HUES48 (cell line): Measurements from ENCODE around the gene APEH.

ENCODE experiments used
- H3K27ac ChIP-seq: one replicate; pipeline ENCODE4 v1.7.0; 2013; ENCODE audit warnings: low read depth, low read length, inconsistent platforms
- H3K27me3 ChIP-seq: 2 replicates; pipeline ENCODE4 v1.6.1; 2013; ENCODE audit warnings: mild to moderate bottlenecking, low read length; ENCODE audit not compliant: control insufficient read depth, insufficient read depth
- H3K36me3 ChIP-seq: 2 replicates; pipeline ENCODE4 v1.6.1; 2013; ENCODE audit warnings: low read length; ENCODE audit not compliant: control insufficient read depth, insufficient read depth
- H3K4me1 ChIP-seq: 2 replicates; pipeline ENCODE4 v1.6.1; 2013; ENCODE audit warnings: mild to moderate bottlenecking, low read length; ENCODE audit not compliant: control insufficient read depth, insufficient read depth
- H3K4me3 ChIP-seq: 2 replicates; pipeline ENCODE4 v1.5.1; 2013; ENCODE audit warnings: mild to moderate bottlenecking, low read depth, low read length
- H3K9ac ChIP-seq: 2 replicates; pipeline ENCODE4 v1.6.1; 2013; ENCODE audit warnings: mild to moderate bottlenecking, low read depth, low read length, moderate library complexity
- H3K9me3 ChIP-seq: 2 replicates; pipeline ENCODE4 v1.6.1; 2013; ENCODE audit warnings: low read length; ENCODE audit not compliant: control insufficient read depth, insufficient read depth

The APEH gene

GRCh38 chr3:49704629-49705028, 30.5 kb downstream of the APEH start:
- H3K4me3 ChIP-seq, result no peak overlapping the region
- no peaks in the 10 kb centered on the region for H3K27me3 ChIP-seq
- no peaks in the 10 kb centered on the region for H3K4me1 ChIP-seq
- H3K9ac ChIP-seq, result no peak overlapping the region
- no peak overlapping the region for H3K27ac ChIP-seq
- H3K9me3 ChIP-seq, result no peaks in the 10 kb centered on the region
- H3K36me3 ChIP-seq, result peaks cover 42% of the 10 kb centered on the region

GRCh38 chr3:49705390-49705960, 31.3 kb downstream of the APEH start:
- no peak overlapping the region for H3K4me3 ChIP-seq
- no peak overlapping the region for H3K9ac ChIP-seq
- H3K27me3 ChIP-seq, result no peaks in the 10 kb centered on the region
- no peaks in the 10 kb centered on the region for H3K4me1 ChIP-seq
- H3K27ac ChIP-seq, result no peak overlapping the region
- peaks cover 37% of the 10 kb centered on the region for H3K36me3 ChIP-seq
- H3K9me3 ChIP-seq, result no peaks in the 10 kb centered on the region

DNA sequence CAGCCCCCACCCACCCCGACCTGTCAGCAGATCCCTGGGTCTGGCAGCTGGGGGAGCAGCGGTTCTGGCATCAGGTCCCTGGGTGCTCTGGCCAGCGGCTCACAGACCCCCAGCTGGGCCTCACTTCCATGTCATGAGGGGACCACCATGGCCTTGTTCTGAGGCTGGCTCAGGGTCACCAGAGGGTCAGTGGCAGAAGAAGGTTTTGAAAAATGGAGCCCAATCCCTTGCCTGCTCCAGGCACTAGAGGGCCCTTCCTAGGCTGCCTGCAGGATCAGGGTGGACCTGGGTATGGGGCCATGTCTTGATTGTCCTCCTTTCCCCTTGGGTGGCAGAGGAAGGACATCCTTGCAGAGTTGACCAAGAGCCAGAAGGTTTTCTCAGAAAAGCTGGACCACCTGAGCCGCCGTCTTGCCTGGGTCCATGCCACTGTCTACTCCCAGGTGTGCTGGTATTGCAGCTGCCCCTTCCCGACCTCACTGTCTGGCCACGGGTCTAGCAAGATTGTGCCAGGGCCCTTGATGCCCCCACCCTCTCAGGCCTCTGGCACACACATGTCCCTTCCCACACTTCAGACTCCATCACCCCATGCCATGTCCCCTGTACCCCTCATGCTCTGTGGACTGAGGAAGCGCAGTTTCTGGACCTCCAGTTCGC, 32.4 kb downstream of the APEH start:
- Histone ChIP-seq H3K36me3 (peaks cover 37% of the 10 kb centered on the region), H3K27ac (no peak overlapping the region), H3K9ac (no peak overlapping the region), H3K9me3 (no peaks in the 10 kb centered on the region), H3K27me3 (no peaks in the 10 kb centered on the region), H3K4me3 (no peak overlapping the region), H3K4me1 (no peaks in the 10 kb centered on the region)

GRCh38 chr3:49707113-49707480, 32.9 kb downstream of the APEH start:
- Histone ChIP-seq H3K36me3 (peaks cover 34% of the 10 kb centered on the region), H3K27me3 (no peaks in the 10 kb centered on the region), H3K4me3 (no peak overlapping the region), H3K9ac (no peak overlapping the region), H3K4me1 (no peaks in the 10 kb centered on the region), H3K9me3 (no peaks in the 10 kb centered on the region), H3K27ac (no peak overlapping the region)

DNA sequence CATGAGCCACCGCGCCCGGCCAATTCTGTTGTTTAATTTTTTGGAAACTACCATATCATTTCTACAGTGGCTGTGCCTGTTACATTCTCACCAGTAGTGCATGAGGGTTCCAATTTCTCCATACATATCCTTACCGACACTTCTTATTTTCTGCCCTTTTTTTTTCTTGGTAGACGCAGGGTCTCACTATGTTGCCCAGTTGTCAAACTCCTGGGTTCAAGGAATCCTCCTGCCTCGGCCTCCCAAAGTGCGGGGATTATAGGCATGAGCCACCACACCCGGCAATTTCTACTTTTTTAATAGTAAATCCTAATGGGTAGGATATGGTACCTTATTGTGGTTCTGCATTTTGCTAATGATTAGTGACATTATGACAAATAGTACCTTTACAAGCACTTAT, 35.7 kb downstream of the APEH start:
- Histone ChIP-seq H3K36me3 (peaks cover 15% of the 10 kb centered on the region), H3K4me3 (no peak overlapping the region), H3K4me1 (no peaks in the 10 kb centered on the region), H3K27me3 (no peaks in the 10 kb centered on the region), H3K27ac (no peak overlapping the region), H3K9ac (no peak overlapping the region), H3K9me3 (no peaks in the 10 kb centered on the region)

- peaks cover 13% of the 10 kb centered on the region for H3K36me3 ChIP-seq
- H3K27me3 ChIP-seq, result no peaks in the 10 kb centered on the region
- H3K27ac ChIP-seq, result no peak overlapping the region
- H3K9ac ChIP-seq, result no peak overlapping the region
- H3K4me3 ChIP-seq, result no peak overlapping the region
- H3K9me3 ChIP-seq, result no peaks in the 10 kb centered on the region
- no peaks in the 10 kb centered on the region for H3K4me1 ChIP-seq
Measured at GRCh38 chr3:49711489-49711888, 37.3 kb downstream of the APEH start.

DNA sequence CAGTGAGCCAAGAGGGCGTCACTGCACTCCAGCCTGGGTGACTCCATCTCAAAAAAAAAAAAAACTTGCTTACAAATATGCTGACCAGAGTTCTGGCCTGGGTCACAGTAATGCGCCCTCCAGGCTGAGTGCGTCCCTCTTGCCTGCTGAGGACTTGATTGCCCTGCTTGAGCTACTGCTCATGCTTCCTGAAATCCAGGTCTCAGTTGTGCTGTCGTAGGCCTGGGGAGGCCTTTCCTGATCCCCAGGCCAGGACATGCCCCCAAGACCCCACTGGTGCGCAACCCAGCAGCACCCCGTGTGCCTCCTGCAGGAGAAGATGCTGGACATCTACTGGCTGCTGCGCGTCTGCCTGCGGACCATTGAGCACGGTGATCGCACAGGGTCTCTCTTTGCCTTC, 38.0 kb downstream of the APEH start:
- H3K27me3 ChIP-seq, result no peaks in the 10 kb centered on the region
- H3K9me3 ChIP-seq, result no peaks in the 10 kb centered on the region
- no peaks in the 10 kb centered on the region for H3K4me1 ChIP-seq
- H3K9ac ChIP-seq, result no peak overlapping the region
- no peak overlapping the region for H3K27ac ChIP-seq
- H3K4me3 ChIP-seq, result no peak overlapping the region
- H3K36me3 ChIP-seq, result peaks cover 13% of the 10 kb centered on the region

DNA sequence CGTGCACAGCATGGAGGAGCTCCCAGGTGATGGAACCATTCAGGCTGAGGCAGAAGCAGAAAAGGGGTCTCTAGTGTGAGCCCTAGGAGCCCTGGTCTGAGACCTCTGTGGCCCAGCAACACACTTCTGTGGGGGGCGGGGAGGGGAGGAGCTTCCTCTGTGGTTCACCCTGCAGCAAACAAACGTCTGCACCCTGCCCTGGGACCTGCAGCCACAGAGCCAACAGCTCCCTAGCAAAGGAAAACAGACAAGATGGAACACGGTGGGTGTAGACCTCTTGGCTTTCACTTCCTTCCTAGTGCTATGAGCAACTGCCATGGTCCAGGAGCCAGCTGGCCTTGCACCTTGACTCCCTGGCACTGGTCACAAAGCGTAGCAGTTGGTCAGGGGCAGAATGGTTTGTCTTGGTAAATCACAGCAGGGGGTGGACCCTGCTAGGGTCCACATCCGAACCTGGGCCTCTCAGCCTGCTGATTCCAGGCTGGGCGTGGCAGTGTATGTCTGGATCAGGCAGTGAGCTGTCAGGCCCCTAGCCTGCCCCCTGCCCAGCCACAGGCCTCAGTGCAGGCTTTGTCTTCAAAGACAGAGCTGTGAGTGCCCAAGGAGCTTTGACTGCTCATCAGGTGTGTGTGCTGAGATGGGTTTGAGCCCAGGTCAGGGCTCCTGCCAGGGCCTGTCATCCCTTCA, 38.6 kb downstream of the APEH start:
- H3K4me1 ChIP-seq, result no peaks in the 10 kb centered on the region
- no peaks in the 10 kb centered on the region for H3K9me3 ChIP-seq
- no peaks in the 10 kb centered on the region for H3K27me3 ChIP-seq
- no peak overlapping the region for H3K27ac ChIP-seq
- no peak overlapping the region for H3K9ac ChIP-seq
- H3K4me3 ChIP-seq, result no peak overlapping the region
- peaks cover 13% of the 10 kb centered on the region for H3K36me3 ChIP-seq

GRCh38 chr3:49713336-49714105, 39.4 kb downstream of the APEH start:
- no peak overlapping the region for H3K9ac ChIP-seq
- H3K4me1 ChIP-seq, result no peaks in the 10 kb centered on the region
- no peak overlapping the region for H3K27ac ChIP-seq
- H3K27me3 ChIP-seq, result no peaks in the 10 kb centered on the region
- H3K9me3 ChIP-seq, result no peaks in the 10 kb centered on the region
- H3K4me3 ChIP-seq, result no peak overlapping the region
- peaks cover 10% of the 10 kb centered on the region for H3K36me3 ChIP-seq

GRCh38 chr3:49714728-49715550, 40.8 kb downstream of the APEH start:
- Histone ChIP-seq H3K9me3 (no peaks in the 10 kb centered on the region), H3K36me3 (peaks cover 9% of the 10 kb centered on the region), H3K9ac (no peak overlapping the region), H3K4me3 (no peak overlapping the region), H3K4me1 (no peaks in the 10 kb centered on the region), H3K27ac (no peak overlapping the region), H3K27me3 (no peaks in the 10 kb centered on the region)
